ENCODE measurements around the gene STMND1.
A peak's percentile ranks its signal among the peaks of the same experiment; 100 is the strongest.

STMND1 gene

DNA sequence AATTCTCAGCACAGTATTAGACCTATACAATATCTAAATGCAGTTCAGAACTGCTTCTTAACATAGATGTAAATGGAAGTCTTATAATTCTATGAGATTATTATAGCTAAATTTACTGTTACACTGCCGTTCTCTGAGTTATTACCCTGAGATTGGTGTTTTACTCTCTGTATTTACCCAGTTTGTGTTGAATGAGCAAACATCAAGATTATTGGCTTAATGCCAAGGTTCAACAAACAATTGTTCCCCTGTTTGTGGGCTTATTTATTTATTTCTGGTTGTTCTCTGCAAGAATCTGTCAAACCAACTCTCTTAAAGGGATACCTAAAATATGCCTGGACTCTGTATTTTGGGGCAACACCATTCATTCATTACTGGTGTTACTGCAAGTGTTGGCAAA is 5.2 kb upstream of the STMND1 start:
- Histone ChIP-seq H3K9me3 (ENCODE audit: control insufficient read depth, low read length) (no peaks in the 10 kb centered on the region), H3K27ac (ENCODE audit: insufficient read depth, low read depth, low read length, poor library complexity, severe bottlenecking) (no peak overlapping the region), H3K36me3 (ENCODE audit: control insufficient read depth, insufficient read depth, low read length) (no peaks in the 10 kb centered on the region), H3K27me3 (ENCODE audit: control insufficient read depth, insufficient read depth, low read length, poor library complexity, severe bottlenecking) (peaks cover 21% of the 10 kb centered on the region), H3K4me1 (ENCODE audit: control insufficient read depth, insufficient read depth, low read length) (no peaks in the 10 kb centered on the region), H3K4me3 (ENCODE audit: insufficient read depth, low read depth, low read length) (no peak overlapping the region)
- WGBS, 2 experiments = 89 to 100% methylated on average over 1 of the region's 1 CpG

- Histone ChIP-seq H3K9me3 (ENCODE audit: control insufficient read depth, low read length) (no peaks in the 10 kb centered on the region), H3K36me3 (ENCODE audit: control insufficient read depth, insufficient read depth, low read length) (no peaks in the 10 kb centered on the region), H3K27ac (ENCODE audit: insufficient read depth, low read depth, low read length, poor library complexity, severe bottlenecking) (no peak overlapping the region), H3K27me3 (ENCODE audit: control insufficient read depth, insufficient read depth, low read length, poor library complexity, severe bottlenecking) (peaks cover 34% of the 10 kb centered on the region), H3K4me1 (ENCODE audit: control insufficient read depth, insufficient read depth, low read length) (no peaks in the 10 kb centered on the region), H3K4me3 (ENCODE audit: insufficient read depth, low read depth, low read length) (no peak overlapping the region)
- 93 to 95% methylated on average over 3 of the region's 3 CpGs for WGBS, 2 experiments
Observed at GRCh38 chr6:17097982-17098381, 3.9 kb upstream of the STMND1 start.

- no peak overlapping the region for H3K4me3 ChIP-seq (ENCODE audit: insufficient read depth, low read depth, low read length)
- 66 to 81% methylated on average over 4 of the region's 4 CpGs for WGBS, 2 experiments
- no peaks in the 10 kb centered on the region for H3K4me1 ChIP-seq (ENCODE audit: control insufficient read depth, insufficient read depth, low read length)
- no peaks in the 10 kb centered on the region for H3K9me3 ChIP-seq (ENCODE audit: control insufficient read depth, low read length)
- H3K27ac ChIP-seq (ENCODE audit: insufficient read depth, low read depth, low read length, poor library complexity, severe bottlenecking) = no peak overlapping the region
- no peaks in the 10 kb centered on the region for H3K36me3 ChIP-seq (ENCODE audit: control insufficient read depth, insufficient read depth, low read length)
- peaks cover 40% of the 10 kb centered on the region for H3K27me3 ChIP-seq (ENCODE audit: control insufficient read depth, insufficient read depth, low read length, poor library complexity, severe bottlenecking)
Observed at GRCh38 chr6:17098538-17098937, 3.3 kb upstream of the STMND1 start.

- H3K9me3 ChIP-seq (ENCODE audit: control insufficient read depth, low read length) = no peaks in the 10 kb centered on the region
- H3K27me3 ChIP-seq (ENCODE audit: control insufficient read depth, insufficient read depth, low read length, poor library complexity, severe bottlenecking) = peaks cover 41% of the 10 kb centered on the region
- no peaks in the 10 kb centered on the region for H3K4me1 ChIP-seq (ENCODE audit: control insufficient read depth, insufficient read depth, low read length)
- H3K36me3 ChIP-seq (ENCODE audit: control insufficient read depth, insufficient read depth, low read length) = no peaks in the 10 kb centered on the region
- 76 to 78% methylated on average over 4 to 5 of the region's 5 CpGs for WGBS, 2 experiments
- no peak overlapping the region for H3K4me3 ChIP-seq (ENCODE audit: insufficient read depth, low read depth, low read length)
- H3K27ac ChIP-seq (ENCODE audit: insufficient read depth, low read depth, low read length, poor library complexity, severe bottlenecking) = no peak overlapping the region
Observed at GRCh38 chr6:17099401-17100059, 2.3 kb upstream of the STMND1 start.

GRCh38 chr6:17100806-17101205 is 1.0 kb upstream of the STMND1 start:
- WGBS, 2 experiments = 100% methylated on average over 1 of the region's 1 CpG
- Histone ChIP-seq H3K4me3 (ENCODE audit: insufficient read depth, low read depth, low read length) (no peak overlapping the region), H3K4me1 (ENCODE audit: control insufficient read depth, insufficient read depth, low read length) (no peaks in the 10 kb centered on the region), H3K27me3 (ENCODE audit: control insufficient read depth, insufficient read depth, low read length, poor library complexity, severe bottlenecking) (peaks cover 41% of the 10 kb centered on the region), H3K36me3 (ENCODE audit: control insufficient read depth, insufficient read depth, low read length) (no peaks in the 10 kb centered on the region), H3K9me3 (ENCODE audit: control insufficient read depth, low read length) (no peaks in the 10 kb centered on the region), H3K27ac (ENCODE audit: insufficient read depth, low read depth, low read length, poor library complexity, severe bottlenecking) (no peak overlapping the region)

GRCh38 chr6:17102258-17102870 is 514 bp downstream of the STMND1 start:
- 40 to 43% methylated on average over 20 to 21 of the region's 23 CpGs for WGBS, 2 experiments
- Histone ChIP-seq H3K27ac (ENCODE audit: insufficient read depth, low read depth, low read length, poor library complexity, severe bottlenecking) (no peak overlapping the region), H3K4me3 (ENCODE audit: insufficient read depth, low read depth, low read length) (peak overlapping the region; percentile 42), H3K9me3 (ENCODE audit: control insufficient read depth, low read length) (no peaks in the 10 kb centered on the region), H3K27me3 (ENCODE audit: control insufficient read depth, insufficient read depth, low read length, poor library complexity, severe bottlenecking) (peaks cover 41% of the 10 kb centered on the region), H3K4me1 (ENCODE audit: control insufficient read depth, insufficient read depth, low read length) (no peaks in the 10 kb centered on the region), H3K36me3 (ENCODE audit: control insufficient read depth, insufficient read depth, low read length) (no peaks in the 10 kb centered on the region)

GRCh38 chr6:17103715-17104114 is 1.9 kb downstream of the STMND1 start:
- H3K36me3 ChIP-seq (ENCODE audit: control insufficient read depth, insufficient read depth, low read length) = no peaks in the 10 kb centered on the region
- H3K9me3 ChIP-seq (ENCODE audit: control insufficient read depth, low read length) = no peaks in the 10 kb centered on the region
- H3K27ac ChIP-seq (ENCODE audit: insufficient read depth, low read depth, low read length, poor library complexity, severe bottlenecking) = no peak overlapping the region
- 78 to 82% methylated on average over 8 of the region's 8 CpGs for WGBS, 2 experiments
- H3K4me1 ChIP-seq (ENCODE audit: control insufficient read depth, insufficient read depth, low read length) = no peaks in the 10 kb centered on the region
- peaks cover 41% of the 10 kb centered on the region for H3K27me3 ChIP-seq (ENCODE audit: control insufficient read depth, insufficient read depth, low read length, poor library complexity, severe bottlenecking)
- H3K4me3 ChIP-seq (ENCODE audit: insufficient read depth, low read depth, low read length) = no peak overlapping the region

DNA sequence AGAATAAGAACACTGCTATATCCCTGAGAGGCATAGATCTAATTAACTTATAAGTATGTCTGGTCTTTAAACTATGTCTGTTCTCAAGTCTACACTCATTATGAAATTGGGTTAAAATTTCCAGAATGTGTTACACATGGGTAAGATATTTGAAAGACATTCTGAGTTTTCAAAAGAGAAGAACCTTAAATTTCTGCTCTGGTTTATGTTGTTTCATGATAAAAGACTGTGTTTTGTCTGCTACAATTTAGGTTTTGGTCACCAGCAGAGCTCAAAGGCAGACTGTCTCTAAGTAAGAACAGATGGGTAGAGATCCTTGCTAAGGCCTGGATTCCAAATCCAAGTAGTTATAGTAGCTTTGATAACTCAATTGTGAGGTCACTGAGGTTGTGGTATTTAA is 6.0 kb downstream of the STMND1 start:
- H3K27me3 ChIP-seq (ENCODE audit: control insufficient read depth, insufficient read depth, low read length, poor library complexity, severe bottlenecking) = peaks cover 8% of the 10 kb centered on the region
- H3K27ac ChIP-seq (ENCODE audit: insufficient read depth, low read depth, low read length, poor library complexity, severe bottlenecking) = no peak overlapping the region

GRCh38 chr6:17115251-17116116 is 13.6 kb downstream of the STMND1 start:
- H3K4me1 ChIP-seq (ENCODE audit: control insufficient read depth, insufficient read depth, low read length) = no peaks in the 10 kb centered on the region
- H3K27ac ChIP-seq (ENCODE audit: insufficient read depth, low read depth, low read length, poor library complexity, severe bottlenecking) = no peak overlapping the region
- no peaks in the 10 kb centered on the region for H3K27me3 ChIP-seq (ENCODE audit: control insufficient read depth, insufficient read depth, low read length, poor library complexity, severe bottlenecking)
- H3K36me3 ChIP-seq (ENCODE audit: control insufficient read depth, insufficient read depth, low read length) = no peaks in the 10 kb centered on the region
- WGBS, 2 experiments = 92 to 93% methylated on average over 3 to 5 of the region's 5 CpGs
- H3K4me3 ChIP-seq (ENCODE audit: insufficient read depth, low read depth, low read length) = no peak overlapping the region
- no peaks in the 10 kb centered on the region for H3K9me3 ChIP-seq (ENCODE audit: control insufficient read depth, low read length)

More for the DNA sequence above, 6.0 kb downstream of the STMND1 start:
- Histone ChIP-seq H3K36me3 (ENCODE audit: control insufficient read depth, insufficient read depth, low read length) (no peaks in the 10 kb centered on the region), H3K4me1 (ENCODE audit: control insufficient read depth, insufficient read depth, low read length) (no peaks in the 10 kb centered on the region), H3K9me3 (ENCODE audit: control insufficient read depth, low read length) (no peaks in the 10 kb centered on the region), H3K4me3 (ENCODE audit: insufficient read depth, low read depth, low read length) (no peak overlapping the region)

- WGBS, 2 experiments = 92 to 98% methylated on average over 2 of the region's 2 CpGs
- H3K36me3 ChIP-seq (ENCODE audit: control insufficient read depth, insufficient read depth, low read length) = no peaks in the 10 kb centered on the region
- H3K27ac ChIP-seq (ENCODE audit: insufficient read depth, low read depth, low read length, poor library complexity, severe bottlenecking) = no peak overlapping the region
- no peaks in the 10 kb centered on the region for H3K4me1 ChIP-seq (ENCODE audit: control insufficient read depth, insufficient read depth, low read length)
- no peak overlapping the region for H3K4me3 ChIP-seq (ENCODE audit: insufficient read depth, low read depth, low read length)
- no peaks in the 10 kb centered on the region for H3K9me3 ChIP-seq (ENCODE audit: control insufficient read depth, low read length)
- H3K27me3 ChIP-seq (ENCODE audit: control insufficient read depth, insufficient read depth, low read length, poor library complexity, severe bottlenecking) = no peaks in the 10 kb centered on the region
Observed at GRCh38 chr6:17116117-17116440, 14.2 kb downstream of the STMND1 start.

All from ectodermal cell (in vitro differentiated cells).